HepG2 (cell line): ENCODE data around the gene CCM2.

ENCODE experiments used
- E2F1 ChIP-seq: sonication (generic); formaldehyde crosslinking; IDR thresholded peaks from 2 replicates; pipeline ENCODE4 v1.5.0; 2020; ENCODE audit warnings: missing genetic modification reagents
- MEF2D ChIP-seq: sonication (generic); formaldehyde crosslinking; IDR thresholded peaks from 2 replicates; pipeline ENCODE4 v1.5.1; 2020; ENCODE audit warnings: mild to moderate bottlenecking, missing genetic modification reagents
- MXI1 ChIP-seq: IDR thresholded peaks from 3 replicates; pipeline ENCODE4 v1.6.1; 2012; ENCODE audit warnings: low read depth, low read length, inconsistent platforms, borderline replicate concordance

GRCh38 chr7:45052011-45052410, 52.0 kb downstream of the CCM2 start:
- TF ChIP-seq E2F1 (CRISPR knock-in tag) (no peak), MXI1 (no peak), MEF2D (CRISPR knock-in tag) (no peak)
